ENCODE results near the gene FAAH. TPM values are rescaled to one million over a fixed set of nuclear protein-coding genes. Genes with fewer than 3 reads are reported as not detected.

FAAH gene
- total RNA-seq, 5 donors from 2014 or later (not counting 1 experiment from before 2014, with no cell fraction given): 5.9 to 10.4 (median 9.5) TPM

DNA sequence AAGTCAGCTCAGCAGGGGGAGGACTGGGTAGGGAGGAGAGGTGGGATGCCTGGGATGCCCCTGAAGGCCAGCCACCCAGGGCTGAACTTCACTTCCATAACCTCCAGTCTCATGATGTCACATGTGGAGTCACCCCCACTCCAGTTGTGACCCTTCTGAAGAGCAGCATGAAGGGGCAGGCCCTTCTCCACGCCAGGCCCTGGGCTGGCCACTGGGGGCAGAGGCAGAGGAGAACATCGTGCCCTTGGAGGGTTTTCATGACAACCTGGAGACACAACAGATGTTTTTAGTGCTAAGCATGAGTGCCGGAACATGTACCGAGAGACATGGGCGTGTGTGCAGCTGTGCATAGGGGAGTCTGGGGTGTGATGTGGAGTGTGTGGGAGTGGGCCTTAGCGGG lies 37.6 kb downstream of the FAAH start:
- H3K36me3 ChIP-seq (ENCODE audit: control insufficient read depth in 2 of 2, extremely low read depth in 1 of 2, insufficient read depth in 1 of 2, low read length in 1 of 2): no peaks in the 10 kb centered on the region
- peaks cover 3 to 11% of the 10 kb centered on the region in 2 donors for H3K27me3 Mint-ChIP-seq
- H3K27ac Mint-ChIP-seq: no peak overlapping the region
- no peaks in the 10 kb centered on the region for H3K9me3 Mint-ChIP-seq
- WGBS (ENCODE audit: insufficient coverage): 75% methylated on average over 4 of the region's 6 CpGs
- H3K4me1 Mint-ChIP-seq: no peaks in the 10 kb centered on the region
- H3K4me1 ChIP-seq (ENCODE audit: control insufficient read depth in 1 of 2, extremely low read depth in 1 of 2, insufficient read depth in 2 of 2, low read length in 2 of 2): no peaks in the 10 kb centered on the region
- H3K27ac ChIP-seq (ENCODE audit: low read length): no peak overlapping the region
- ChIA-PET CTCF (no interaction called here), POLR2A (no interaction called here)
- H3K4me3 Mint-ChIP-seq: no peak overlapping the region
- DNase-seq: no peak
- no peak for ATAC-seq (replicated peaks in 1 of 4)
- no peak overlapping the region for H3K4me3 ChIP-seq (ENCODE audit: control insufficient read depth in 1 of 2, extremely low read depth in 1 of 2, low read length in 1 of 2)
- no peaks in the 10 kb centered on the region for H3K36me3 Mint-ChIP-seq
- H3K9me3 ChIP-seq: no peaks in the 10 kb centered on the region
- peaks cover 0 to 26% of the 10 kb centered on the region in 2 experiments for H3K27me3 ChIP-seq (replicated peaks in 1 of 2; ENCODE audit: control insufficient read depth in 2 of 2, extremely low read depth in 1 of 2, insufficient read depth in 2 of 2, low read length in 1 of 2)

DNA sequence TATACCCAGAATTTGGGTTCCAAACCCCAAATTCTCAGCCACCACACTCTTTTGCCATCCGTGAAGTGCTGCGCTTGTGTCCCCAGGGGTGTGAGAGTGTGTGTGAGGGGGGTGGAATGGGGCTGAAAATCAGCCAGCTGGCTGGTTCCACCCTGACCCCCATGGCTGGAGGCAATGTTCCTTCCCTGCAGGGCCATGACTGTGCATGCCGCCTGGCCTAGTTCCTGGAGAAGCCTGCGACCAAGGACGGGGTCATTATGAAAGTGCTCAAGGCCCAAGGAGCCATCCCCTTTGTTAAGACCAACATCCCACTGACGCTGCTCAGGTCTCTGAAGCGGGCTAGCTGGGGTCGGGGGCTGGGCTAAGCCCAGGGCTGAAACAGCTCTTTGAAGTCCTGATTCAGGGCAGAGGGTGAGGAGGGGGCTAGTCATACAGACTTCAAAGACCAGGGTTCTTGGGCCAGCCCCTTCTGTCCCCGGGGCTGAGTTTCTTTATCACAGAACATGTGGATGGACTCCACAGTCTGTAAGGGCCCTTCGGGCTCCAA lies 38.7 kb downstream of the FAAH start:
- ChIA-PET POLR2A (no interaction called here), CTCF (interaction anchor here in 1 of 2 donors (0.6 kb wide), 1 partner anchor 11 kb away, joined by 3 read pairs; no protein-coding TSS in a partner anchor)
- Mint-ChIP-seq H3K9me3 (no peaks in the 10 kb centered on the region), H3K27ac (no peak overlapping the region), H3K4me1 (no peaks in the 10 kb centered on the region), H3K36me3 (no peaks in the 10 kb centered on the region), H3K27me3 (peaks cover 6 to 10% of the 10 kb centered on the region in 2 donors), H3K4me3 (no peak overlapping the region)
- no peak overlapping the region for H3K4me3 ChIP-seq (ENCODE audit: control insufficient read depth in 1 of 2, extremely low read depth in 1 of 2, low read length in 1 of 2)
- DNase-seq (no peak), ATAC-seq (replicated peaks in 1 of 4) (no peak)
- no peaks in the 10 kb centered on the region for H3K9me3 ChIP-seq
- WGBS (ENCODE audit: insufficient coverage): 72% methylated on average over 5 of the region's 10 CpGs
- H3K27ac ChIP-seq (ENCODE audit: low read length): no peak overlapping the region
- H3K4me1 ChIP-seq (ENCODE audit: control insufficient read depth in 1 of 2, extremely low read depth in 1 of 2, insufficient read depth in 2 of 2, low read length in 2 of 2): no peaks in the 10 kb centered on the region
- peaks cover 0 to 30% of the 10 kb centered on the region in 2 experiments for H3K27me3 ChIP-seq (replicated peaks in 1 of 2; ENCODE audit: control insufficient read depth in 2 of 2, extremely low read depth in 1 of 2, insufficient read depth in 2 of 2, low read length in 1 of 2)
- H3K36me3 ChIP-seq (ENCODE audit: control insufficient read depth in 2 of 2, extremely low read depth in 1 of 2, insufficient read depth in 1 of 2, low read length in 1 of 2): no peaks in the 10 kb centered on the region

DNA sequence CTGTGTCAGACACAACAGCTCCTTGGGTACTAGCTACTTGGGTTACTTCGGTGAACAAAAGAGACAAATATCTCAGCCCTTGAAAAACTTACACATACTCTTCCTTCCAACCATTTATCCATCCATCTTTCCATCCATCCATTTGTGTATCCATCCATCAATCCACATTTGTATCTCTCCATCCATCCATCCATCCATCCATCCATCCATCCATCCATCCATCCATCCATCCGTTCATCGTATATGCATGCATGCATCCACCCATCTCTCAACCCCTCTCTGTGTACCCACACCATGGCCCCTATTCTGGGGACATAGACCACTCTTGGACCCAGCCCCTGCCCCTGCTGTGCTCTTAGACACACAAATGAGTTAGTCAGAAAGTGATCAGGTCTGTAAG lies 40.2 kb downstream of the FAAH start:
- 98% methylated on average over 3 of the region's 3 CpGs for WGBS (ENCODE audit: insufficient coverage)
- Mint-ChIP-seq H3K9me3 (no peaks in the 10 kb centered on the region), H3K36me3 (no peaks in the 10 kb centered on the region), H3K27ac (no peak overlapping the region), H3K4me1 (no peaks in the 10 kb centered on the region), H3K4me3 (no peak overlapping the region), H3K27me3 (peaks cover 3 to 9% of the 10 kb centered on the region in 2 donors)
- Histone ChIP-seq H3K9me3 (no peaks in the 10 kb centered on the region), H3K36me3 (ENCODE audit: control insufficient read depth in 2 of 2, extremely low read depth in 1 of 2, insufficient read depth in 1 of 2, low read length in 1 of 2) (no peaks in the 10 kb centered on the region), H3K27me3 (replicated peaks in 1 of 2; ENCODE audit: control insufficient read depth in 2 of 2, extremely low read depth in 1 of 2, insufficient read depth in 2 of 2, low read length in 1 of 2) (peaks cover 0 to 32% of the 10 kb centered on the region in 2 experiments), H3K4me1 (ENCODE audit: control insufficient read depth in 1 of 2, extremely low read depth in 1 of 2, insufficient read depth in 2 of 2, low read length in 2 of 2) (no peaks in the 10 kb centered on the region), H3K4me3 (ENCODE audit: control insufficient read depth in 1 of 2, extremely low read depth in 1 of 2, low read length in 1 of 2) (no peak overlapping the region), H3K27ac (ENCODE audit: low read length) (no peak overlapping the region)
- DNase-seq (no peak), ATAC-seq (replicated peaks in 1 of 4) (no peak)
- CTCF ChIA-PET: no interaction called here
- POLR2A ChIA-PET: no interaction called here

DNA sequence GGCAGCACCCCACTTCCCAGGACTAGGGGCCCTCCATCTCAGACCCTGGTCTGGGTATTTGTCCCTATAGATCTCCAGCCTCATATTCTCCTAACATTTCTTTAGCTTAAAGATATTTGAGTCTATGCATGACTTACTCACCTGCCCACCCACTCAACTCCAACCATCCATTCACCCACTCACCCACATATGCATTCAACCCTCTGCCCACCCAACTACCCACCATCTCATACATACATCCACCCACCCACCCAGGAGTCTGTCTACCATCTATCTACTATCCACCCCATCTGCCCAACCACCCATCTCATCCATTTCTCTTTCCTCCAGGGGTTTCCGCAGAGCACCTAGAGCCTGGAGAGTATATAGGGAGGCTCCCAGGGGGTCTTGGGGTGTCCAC lies 42.7 kb downstream of the FAAH start:
- Histone ChIP-seq H3K4me1 (ENCODE audit: control insufficient read depth in 1 of 2, extremely low read depth in 1 of 2, insufficient read depth in 2 of 2, low read length in 2 of 2) (no peaks in the 10 kb centered on the region), H3K27me3 (replicated peaks in 1 of 2; ENCODE audit: control insufficient read depth in 2 of 2, extremely low read depth in 1 of 2, insufficient read depth in 2 of 2, low read length in 1 of 2) (peaks cover 0 to 25% of the 10 kb centered on the region in 2 experiments), H3K4me3 (ENCODE audit: control insufficient read depth in 1 of 2, extremely low read depth in 1 of 2, low read length in 1 of 2) (no peak overlapping the region), H3K9me3 (no peaks in the 10 kb centered on the region), H3K36me3 (ENCODE audit: control insufficient read depth in 2 of 2, extremely low read depth in 1 of 2, insufficient read depth in 1 of 2, low read length in 1 of 2) (no peaks in the 10 kb centered on the region), H3K27ac (ENCODE audit: low read length) (no peak overlapping the region)
- Mint-ChIP-seq H3K27ac (no peak overlapping the region), H3K4me3 (no peak overlapping the region), H3K36me3 (no peaks in the 10 kb centered on the region), H3K27me3 (peaks cover 3 to 5% of the 10 kb centered on the region in 2 donors), H3K4me1 (no peaks in the 10 kb centered on the region), H3K9me3 (no peaks in the 10 kb centered on the region)
- ChIA-PET CTCF (no interaction called here), POLR2A (no interaction called here)
- ATAC-seq (replicated peaks in 1 of 4) (no peak), DNase-seq (no peak)
- WGBS (ENCODE audit: insufficient coverage): no CpG with 5 or more reads among the region's 1 CpG

DNA sequence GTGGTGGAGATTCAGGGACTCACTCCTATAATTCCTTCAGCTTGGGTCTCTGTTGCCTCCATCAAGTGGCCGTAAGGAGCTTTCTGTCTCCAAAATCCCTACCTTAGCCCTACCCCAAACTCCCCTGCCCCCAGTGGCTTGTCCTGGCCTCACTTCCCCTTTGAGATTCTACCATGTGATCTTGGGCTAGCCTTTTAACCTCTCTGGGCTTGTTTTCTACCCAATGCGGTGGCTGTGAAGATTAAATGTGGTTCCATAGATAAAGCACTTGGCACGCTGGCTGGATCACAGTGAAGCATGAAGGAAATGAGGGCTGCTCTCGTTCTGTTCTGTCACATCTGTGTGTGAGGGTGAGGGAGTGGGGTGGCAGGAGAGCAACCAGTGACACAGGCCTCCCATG lies 43.6 kb downstream of the FAAH start:
- Mint-ChIP-seq H3K4me3 (no peak overlapping the region), H3K27me3 (peaks cover 5 to 7% of the 10 kb centered on the region in 2 donors), H3K4me1 (peaks cover 6 to 7% (median 6%) of the 10 kb centered on the region in 3 donors), H3K27ac (no peak overlapping the region), H3K36me3 (no peaks in the 10 kb centered on the region), H3K9me3 (no peaks in the 10 kb centered on the region)
- DNase-seq: no peak
- Histone ChIP-seq H3K4me3 (ENCODE audit: control insufficient read depth in 1 of 2, extremely low read depth in 1 of 2, low read length in 1 of 2) (no peak overlapping the region), H3K9me3 (no peaks in the 10 kb centered on the region), H3K27me3 (replicated peaks in 1 of 2; ENCODE audit: control insufficient read depth in 2 of 2, extremely low read depth in 1 of 2, insufficient read depth in 2 of 2, low read length in 1 of 2) (peaks cover 0 to 28% of the 10 kb centered on the region in 2 experiments), H3K4me1 (ENCODE audit: control insufficient read depth in 1 of 2, extremely low read depth in 1 of 2, insufficient read depth in 2 of 2, low read length in 2 of 2) (peaks cover 0 to 5% of the 10 kb centered on the region in 2 experiments), H3K36me3 (ENCODE audit: control insufficient read depth in 2 of 2, extremely low read depth in 1 of 2, insufficient read depth in 1 of 2, low read length in 1 of 2) (no peaks in the 10 kb centered on the region), H3K27ac (ENCODE audit: low read length) (no peak overlapping the region)
- no peak for ATAC-seq (replicated peaks in 1 of 4)
- 65% methylated on average over 4 of the region's 4 CpGs for WGBS (ENCODE audit: insufficient coverage)
- ChIA-PET POLR2A (no interaction called here), CTCF (no interaction called here)

DNA sequence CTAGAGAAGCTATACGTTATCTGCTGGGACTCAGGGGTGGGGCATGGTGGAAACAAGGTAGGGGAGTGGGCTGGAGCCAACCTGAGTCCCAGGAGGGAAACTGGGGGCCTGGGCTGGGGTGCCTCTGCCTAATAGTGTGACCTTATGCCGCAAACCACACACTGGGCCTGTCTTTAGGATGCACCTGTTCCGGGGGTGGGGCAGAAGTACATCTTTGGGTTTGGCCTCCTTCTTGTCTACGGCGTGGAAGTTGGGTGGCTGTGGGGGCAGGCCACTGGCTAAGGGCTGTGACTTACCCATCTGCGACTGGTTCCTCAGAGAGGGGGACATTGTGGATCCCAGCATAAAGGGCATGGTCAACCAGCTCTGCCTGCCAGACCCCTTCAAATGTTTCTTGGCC lies 44.2 kb downstream of the FAAH start:
- ATAC-seq (replicated peaks in 1 of 4): no peak
- H3K27ac ChIP-seq (ENCODE audit: low read length): no peak overlapping the region
- peaks cover 0 to 9% of the 10 kb centered on the region in 2 experiments for H3K4me1 ChIP-seq (ENCODE audit: control insufficient read depth in 1 of 2, extremely low read depth in 1 of 2, insufficient read depth in 2 of 2, low read length in 2 of 2)
- H3K9me3 ChIP-seq: no peaks in the 10 kb centered on the region
- H3K4me1 Mint-ChIP-seq: peaks cover 8 to 11% (median 9%) of the 10 kb centered on the region in 3 donors
- ChIA-PET CTCF (no interaction called here), POLR2A (no interaction called here)
- H3K4me3 ChIP-seq (ENCODE audit: control insufficient read depth in 1 of 2, extremely low read depth in 1 of 2, low read length in 1 of 2): no peak overlapping the region
- no peaks in the 10 kb centered on the region for H3K9me3 Mint-ChIP-seq
- H3K27ac Mint-ChIP-seq: no peak overlapping the region
- DNase-seq: no peak
- peaks cover 5 to 8% of the 10 kb centered on the region in 2 donors for H3K27me3 Mint-ChIP-seq
- H3K36me3 Mint-ChIP-seq: no peaks in the 10 kb centered on the region
- WGBS (ENCODE audit: insufficient coverage): 63% methylated on average over 6 of the region's 6 CpGs
- H3K27me3 ChIP-seq (replicated peaks in 1 of 2; ENCODE audit: control insufficient read depth in 2 of 2, extremely low read depth in 1 of 2, insufficient read depth in 2 of 2, low read length in 1 of 2): peaks cover 0 to 29% of the 10 kb centered on the region in 2 experiments
- no peaks in the 10 kb centered on the region for H3K36me3 ChIP-seq (ENCODE audit: control insufficient read depth in 2 of 2, extremely low read depth in 1 of 2, insufficient read depth in 1 of 2, low read length in 1 of 2)
- no peak overlapping the region for H3K4me3 Mint-ChIP-seq

DNA sequence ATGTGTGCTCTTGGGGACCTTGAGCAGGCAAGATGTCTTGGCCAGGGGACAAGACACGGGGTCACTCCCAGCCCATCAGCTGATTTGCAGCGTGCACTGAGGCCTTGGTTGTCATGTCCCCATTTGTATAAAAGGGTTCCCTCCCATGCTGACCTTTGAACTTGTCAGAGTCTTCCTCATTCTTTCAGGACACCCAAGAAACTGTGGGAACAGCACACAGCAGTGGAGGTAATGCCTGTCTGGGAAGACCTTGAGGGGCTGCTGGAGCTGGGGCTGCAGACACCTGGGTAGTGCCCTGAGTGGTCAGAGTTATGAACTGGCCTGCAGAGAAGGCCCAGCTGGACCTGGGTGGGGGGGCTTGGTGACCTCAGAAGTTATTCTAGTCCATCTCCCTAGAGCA lies 46.4 kb downstream of the FAAH start:
- no peak overlapping the region for H3K27ac Mint-ChIP-seq
- H3K27me3 Mint-ChIP-seq: peaks cover 5 to 8% of the 10 kb centered on the region in 2 donors
- Histone ChIP-seq H3K27ac (ENCODE audit: low read length) (no peak overlapping the region), H3K4me1 (ENCODE audit: control insufficient read depth in 1 of 2, extremely low read depth in 1 of 2, insufficient read depth in 2 of 2, low read length in 2 of 2) (peaks cover 0 to 9% of the 10 kb centered on the region in 2 experiments), H3K36me3 (ENCODE audit: control insufficient read depth in 2 of 2, extremely low read depth in 1 of 2, insufficient read depth in 1 of 2, low read length in 1 of 2) (no peaks in the 10 kb centered on the region), H3K27me3 (replicated peaks in 1 of 2; ENCODE audit: control insufficient read depth in 2 of 2, extremely low read depth in 1 of 2, insufficient read depth in 2 of 2, low read length in 1 of 2) (peaks cover 0 to 26% of the 10 kb centered on the region in 2 experiments), H3K4me3 (ENCODE audit: control insufficient read depth in 1 of 2, extremely low read depth in 1 of 2, low read length in 1 of 2) (no peak overlapping the region), H3K9me3 (no peaks in the 10 kb centered on the region)
- DNase-seq: no peak
- no peak overlapping the region for H3K4me3 Mint-ChIP-seq
- ATAC-seq (replicated peaks in 1 of 4): no peak
- H3K36me3 Mint-ChIP-seq: no peaks in the 10 kb centered on the region
- ChIA-PET CTCF (no interaction called here), POLR2A (no interaction called here)
- H3K4me1 Mint-ChIP-seq: peaks cover 8 to 11% (median 9%) of the 10 kb centered on the region in 3 donors
- H3K9me3 Mint-ChIP-seq: no peaks in the 10 kb centered on the region
- 92% methylated on average over 2 of the region's 2 CpGs for WGBS (ENCODE audit: insufficient coverage)
